Stimulated activated CD4-positive, alpha-beta T cell treated with anti-CD3 and anti-CD28 coated beads, Interleukin-1b, Interleukin-23, amount 100 ng/mL, for 4 hours (primary cell): Measurements from ENCODE around the gene BMF.
"Not testable (repeated sequence)": the region's sequence is repeated elsewhere in the genome, so short reads cannot be mapped to it uniquely, and the experiment has no call there.

Experiments
- DNase-seq, 2 donors: peaks; one replicate each; pipeline ENCODE4 v3.0.0-alpha.2; 2020; ENCODE audit warnings: low read depth in 2 of 2

Gene BMF

DNA sequence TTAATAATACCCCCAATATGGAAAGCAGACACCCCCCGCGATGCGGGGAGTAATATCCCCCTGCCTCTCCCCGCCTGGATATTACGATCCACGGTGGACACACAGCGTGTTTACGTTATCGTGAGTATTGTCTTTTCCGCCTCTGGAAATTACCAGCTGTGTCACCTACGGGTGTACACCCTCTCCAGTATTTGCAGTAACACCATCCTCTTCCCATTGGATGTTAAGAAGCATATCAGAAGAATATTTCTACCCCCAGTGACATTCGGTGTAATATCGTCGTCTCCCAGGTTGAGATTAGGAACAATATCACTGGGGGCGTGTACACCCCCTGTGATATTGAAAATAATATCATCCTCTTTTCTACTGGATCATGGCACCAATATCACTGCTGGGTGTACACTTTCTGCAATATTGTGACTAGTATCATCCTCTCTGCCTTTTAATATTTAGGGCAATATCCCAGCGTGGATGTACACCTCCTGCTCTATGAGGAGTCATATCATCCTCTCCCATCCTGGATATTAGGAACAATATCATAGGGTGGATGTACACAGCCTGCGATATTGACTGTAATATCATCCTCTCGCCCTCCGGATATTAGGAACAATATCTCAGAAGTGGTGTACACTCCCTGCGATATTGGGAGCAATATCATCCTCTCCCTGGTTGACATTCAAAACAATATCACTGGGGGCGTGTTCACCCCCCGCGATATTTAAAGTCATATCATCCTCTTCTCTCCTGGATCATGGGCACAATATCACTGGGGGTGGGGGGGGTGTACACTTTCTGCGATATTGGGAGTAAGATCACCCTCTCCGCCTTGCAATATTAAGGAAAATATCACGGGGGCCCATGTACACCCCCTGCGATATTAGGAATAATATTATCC is 20.3 kb upstream of the BMF start:
- no peak for DNase-seq

DNA sequence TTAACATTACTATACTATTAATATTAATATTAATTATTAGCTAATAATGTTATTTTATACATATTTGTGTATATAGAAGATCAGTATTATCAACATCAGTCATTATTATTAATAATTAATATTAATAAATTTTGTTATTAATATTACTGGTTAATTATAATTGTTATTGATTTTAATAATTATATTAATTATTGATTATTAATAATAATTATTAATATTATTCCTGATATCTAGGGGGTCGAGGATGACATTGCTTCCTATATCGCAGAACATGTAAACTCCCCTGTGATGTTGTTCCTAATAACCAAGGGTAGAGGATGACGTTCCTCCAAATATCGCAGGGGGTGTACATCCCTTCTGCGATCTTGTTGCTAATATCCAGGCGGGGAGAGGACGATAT is 17.3 kb upstream of the BMF start:
- DNase-seq, result no peak

DNA sequence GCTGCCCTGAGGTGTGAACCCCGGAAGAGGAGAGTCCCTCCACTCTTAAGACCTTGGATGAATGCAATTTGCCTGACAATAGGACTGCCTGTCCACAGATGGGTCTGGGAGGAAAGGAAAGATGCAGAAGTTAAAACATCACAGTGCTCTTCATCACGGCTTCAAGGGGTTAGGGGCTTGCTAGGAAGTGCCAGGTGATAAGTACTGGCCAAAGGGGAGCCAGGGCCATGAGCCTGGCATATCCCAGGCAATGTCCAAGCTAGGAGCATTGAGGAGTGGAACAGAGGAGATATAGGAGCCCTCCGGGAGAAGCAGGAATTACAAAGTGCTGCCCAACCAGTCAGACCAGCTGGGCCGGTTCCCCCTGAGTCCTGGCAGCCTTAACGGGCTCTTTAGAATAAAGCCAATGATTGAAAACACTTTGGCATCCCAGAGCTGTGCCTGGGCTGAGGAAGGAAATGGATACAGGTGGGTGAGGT is 16.2 kb upstream of the BMF start:
- DNase-seq, result not testable (repeated sequence)

DNA sequence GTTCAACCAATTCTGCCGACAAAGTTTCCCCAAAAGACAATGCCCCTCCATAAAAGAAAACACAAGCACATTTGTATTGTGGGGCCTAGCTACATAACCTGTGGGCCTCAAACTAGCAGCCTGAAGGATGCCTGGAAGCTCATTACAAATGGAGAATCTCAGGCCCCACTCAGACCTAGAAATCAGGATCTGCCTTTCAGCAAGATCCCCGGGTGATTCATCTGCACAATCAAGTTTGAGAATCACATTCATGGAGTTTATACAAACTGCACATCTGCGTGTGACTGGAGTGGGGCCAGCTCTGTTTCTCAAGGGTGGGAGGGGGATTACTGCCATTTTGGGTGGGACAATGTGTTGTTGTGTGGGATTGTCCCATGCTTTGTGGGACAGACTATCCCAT is 15.7 kb upstream of the BMF start:
- not testable (repeated sequence) for DNase-seq

DNA sequence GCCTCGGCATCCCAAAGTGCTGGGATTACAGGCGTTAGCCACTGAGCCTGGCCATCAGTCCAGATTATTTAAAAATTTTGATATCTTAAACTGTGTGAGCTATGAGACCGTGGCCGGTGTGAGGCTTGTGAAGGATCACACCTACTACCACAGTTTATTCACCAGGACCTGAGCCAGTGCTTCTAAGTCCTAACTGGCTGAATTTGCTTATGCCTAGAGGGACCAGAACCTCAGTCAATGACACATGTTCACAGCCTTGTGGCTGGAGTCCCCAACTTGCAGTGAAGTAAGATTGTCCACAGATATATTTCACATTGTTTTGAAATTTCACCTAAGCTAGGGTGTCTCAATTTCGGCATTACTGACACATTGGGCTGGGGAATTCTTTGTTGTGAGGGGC is 15.2 kb upstream of the BMF start:
- DNase-seq, result not testable (repeated sequence)

DNA sequence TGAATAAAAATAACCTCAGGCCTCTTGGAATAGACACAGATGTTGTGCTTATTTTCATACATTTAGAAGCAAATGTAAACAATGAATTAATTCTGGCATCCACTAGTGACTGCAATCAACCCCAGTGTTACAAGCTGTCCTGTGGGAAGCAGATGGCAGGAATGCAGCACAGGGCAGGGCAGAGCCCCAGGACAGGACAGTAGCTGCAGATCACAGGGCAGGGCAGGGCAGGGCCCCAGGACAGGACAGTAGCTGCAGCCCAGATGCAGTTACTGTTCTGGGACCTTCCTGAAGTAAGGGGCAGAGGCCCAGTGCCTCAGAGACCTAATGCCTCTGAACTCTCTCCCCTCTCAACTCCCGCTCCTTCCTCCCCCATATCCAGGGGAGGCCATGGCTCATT is 14.3 kb upstream of the BMF start:
- DNase-seq, result not testable (repeated sequence)

DNA sequence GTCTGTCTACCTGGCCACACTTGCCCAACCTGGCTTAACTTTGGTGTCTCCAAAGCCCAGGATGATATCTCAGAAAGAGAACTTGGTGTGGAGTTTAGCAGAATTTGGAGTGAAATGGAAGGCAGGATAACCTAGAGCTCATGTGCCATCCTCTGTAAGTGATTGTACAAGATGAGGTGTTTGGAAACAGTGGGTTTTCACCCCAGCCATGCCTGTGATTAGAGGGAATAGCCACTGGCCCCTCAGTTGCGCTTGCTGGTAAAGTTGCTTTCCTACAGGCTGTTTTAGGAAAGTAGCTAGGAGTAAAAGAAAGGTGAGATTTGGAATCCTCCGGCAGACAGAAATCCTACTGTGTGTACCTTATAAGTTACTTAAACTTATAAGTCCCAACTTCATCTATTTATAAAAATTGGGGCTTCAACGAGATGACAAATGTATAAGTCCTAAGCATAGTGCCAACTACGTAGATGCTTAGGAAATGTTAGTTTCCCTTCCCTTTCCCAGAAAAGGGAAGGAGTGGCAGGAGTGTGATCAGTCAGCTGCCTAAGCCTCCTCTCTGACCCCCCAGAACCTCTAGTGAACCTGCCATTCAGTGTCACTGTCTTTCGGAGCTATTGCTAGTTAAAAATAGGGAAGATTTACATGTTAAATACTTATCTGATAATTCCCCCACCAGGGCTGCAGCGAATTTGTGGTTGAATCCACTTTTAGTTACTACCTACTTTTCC is 13.4 kb upstream of the BMF start:
- no peak for DNase-seq

DNA sequence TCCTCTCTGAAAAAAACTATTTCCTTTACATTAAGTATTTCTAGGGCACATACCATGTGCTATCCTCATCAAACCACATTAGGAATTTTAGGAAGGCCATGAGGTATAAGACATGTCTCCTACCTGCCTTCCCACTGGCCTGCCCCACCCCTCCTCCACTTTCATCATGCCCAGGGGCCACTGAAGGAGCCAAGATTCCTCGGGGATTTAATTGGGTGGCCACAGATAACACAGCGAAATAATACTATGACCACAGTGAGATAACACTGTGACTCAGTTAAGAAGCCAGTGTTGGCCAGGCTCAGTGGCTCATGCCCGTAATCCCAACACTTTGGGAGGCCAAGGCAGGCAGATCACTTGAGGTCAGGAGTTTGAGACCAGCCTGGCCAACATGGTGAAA is 9.8 kb upstream of the BMF start:
- no peak for DNase-seq

DNA sequence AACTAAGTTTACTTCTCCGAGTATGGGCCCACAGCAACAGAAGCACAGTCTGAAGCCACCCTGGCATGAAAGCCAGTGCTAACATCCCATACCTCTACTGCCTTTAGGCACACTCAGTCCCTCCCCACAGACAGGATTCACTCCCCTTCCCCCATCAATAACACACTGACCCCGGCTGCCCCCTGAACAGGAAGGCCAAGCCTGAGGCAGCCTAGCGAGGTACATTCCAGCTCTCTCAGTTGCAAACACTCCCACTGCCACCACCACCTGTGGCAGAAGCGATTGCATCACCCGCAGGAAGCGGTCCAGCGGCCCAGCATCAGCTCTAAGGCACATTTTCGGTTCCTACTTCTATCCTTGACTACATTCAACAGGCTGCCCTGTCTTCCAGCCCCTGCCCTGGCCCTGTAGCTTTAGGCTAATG is 7.0 kb upstream of the BMF start:
- DNase-seq, result no peak

DNA sequence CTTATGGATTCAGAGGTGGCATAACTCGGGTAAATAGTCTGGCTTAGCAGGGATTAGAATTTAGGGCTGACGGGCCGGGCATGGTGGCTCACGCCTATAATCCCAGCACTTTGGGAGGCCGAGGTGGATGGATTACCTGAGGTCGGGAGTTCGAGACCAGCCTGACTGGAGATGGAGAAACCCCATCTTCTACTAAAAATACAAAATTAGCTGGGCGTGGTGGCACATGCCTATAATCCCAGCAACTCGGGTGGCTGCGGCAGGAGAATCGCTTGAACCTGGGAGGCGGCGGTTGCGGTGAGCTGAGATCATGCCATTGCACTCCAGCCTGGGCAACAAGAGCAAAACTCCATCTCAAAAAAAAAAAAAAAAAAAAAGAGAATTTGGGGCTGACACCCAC is 6.4 kb upstream of the BMF start:
- not testable (repeated sequence) for DNase-seq

DNA sequence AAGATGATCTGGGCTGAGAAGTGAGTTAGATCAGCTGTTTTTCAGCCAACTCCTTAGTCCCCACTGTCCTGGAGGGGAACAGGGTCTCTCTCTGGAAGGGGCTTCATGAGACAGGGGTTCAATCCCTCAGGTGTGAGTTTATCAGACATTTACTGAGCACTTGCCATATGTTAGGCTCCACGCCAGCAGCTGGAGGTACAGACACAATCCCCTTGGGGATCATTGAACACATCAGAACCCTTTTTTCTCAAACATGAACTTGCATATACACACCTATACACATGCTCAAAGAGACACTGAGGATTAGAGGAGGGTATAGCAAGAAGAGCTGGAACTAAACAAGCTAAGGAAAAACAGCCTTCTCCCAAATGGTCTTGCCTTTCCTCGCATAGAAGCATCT is 5.5 kb upstream of the BMF start:
- no peak for DNase-seq

DNA sequence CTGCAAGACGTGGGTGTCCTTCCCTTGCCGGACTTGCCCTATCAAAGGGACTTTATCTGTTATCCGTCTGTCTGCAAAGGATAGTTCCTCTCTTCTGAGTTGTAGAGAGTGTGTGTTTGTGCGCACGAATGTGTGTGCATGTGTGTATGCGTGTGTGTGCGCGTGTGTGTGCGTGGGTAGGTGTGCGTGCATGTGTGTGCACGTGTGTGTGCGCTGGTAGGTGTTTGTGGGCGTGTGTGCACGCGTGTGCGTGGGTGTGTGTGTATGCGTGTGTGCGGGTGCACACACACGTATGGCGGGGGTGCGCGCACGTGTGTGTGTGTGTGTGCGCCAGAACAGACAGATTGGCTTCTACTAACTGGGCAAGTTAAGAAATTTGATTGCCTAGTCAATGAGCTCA is 4.1 kb upstream of the BMF start:
- no peak for DNase-seq

DNA sequence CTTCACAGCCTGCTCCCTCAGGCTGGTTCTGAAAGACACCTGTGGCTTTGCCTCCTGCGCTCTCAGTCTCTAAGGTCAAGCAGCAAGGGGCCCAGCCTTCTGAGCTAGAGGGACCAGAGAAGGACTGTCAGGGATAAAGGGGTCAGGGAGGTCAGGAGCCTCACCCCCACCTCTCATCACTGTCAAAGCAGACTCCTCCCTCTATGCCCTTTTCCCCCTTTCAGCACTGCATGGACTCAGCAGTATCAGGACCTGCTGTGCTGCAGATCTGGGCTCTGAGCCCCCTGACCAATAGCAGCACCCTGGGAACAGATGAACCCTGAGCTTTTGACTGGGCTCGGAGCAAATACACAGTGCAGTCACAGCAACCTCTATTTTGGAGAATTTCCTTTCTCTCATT is 3.2 kb upstream of the BMF start:
- no peak for DNase-seq

DNA sequence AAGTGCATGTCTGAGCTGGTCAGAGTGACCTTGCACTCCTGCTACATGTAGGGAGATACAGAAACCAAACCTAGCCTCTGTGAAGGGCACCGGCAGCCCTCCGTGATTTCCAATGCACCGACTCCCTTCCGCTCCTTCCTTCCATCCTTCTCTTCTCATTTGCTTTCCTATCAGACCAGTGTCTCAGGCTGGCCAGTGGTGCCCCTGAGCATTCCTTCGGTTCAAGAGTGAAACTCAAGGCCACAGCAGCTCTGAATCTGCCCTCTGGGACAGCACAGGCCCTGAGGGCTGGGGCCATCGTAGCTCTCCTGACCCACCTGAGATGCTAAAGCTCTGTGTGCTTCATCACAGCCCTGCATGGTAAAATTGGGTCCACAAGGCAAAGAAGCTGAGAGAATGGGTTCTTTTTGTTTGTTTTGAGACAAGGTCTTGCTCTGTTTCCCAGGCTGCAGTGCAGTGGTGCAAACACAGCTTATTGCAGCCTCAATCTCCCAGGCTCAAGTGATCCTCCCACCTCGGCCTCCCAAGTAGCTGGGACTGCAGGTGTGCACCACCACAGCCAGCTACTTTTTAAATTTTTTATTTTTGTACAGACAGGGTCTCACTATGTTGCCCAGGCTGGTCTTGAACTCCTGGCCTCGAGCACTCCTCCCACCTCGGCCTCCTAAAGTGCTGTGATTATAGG is 2.3 kb upstream of the BMF start:
- no peak for DNase-seq

DNA sequence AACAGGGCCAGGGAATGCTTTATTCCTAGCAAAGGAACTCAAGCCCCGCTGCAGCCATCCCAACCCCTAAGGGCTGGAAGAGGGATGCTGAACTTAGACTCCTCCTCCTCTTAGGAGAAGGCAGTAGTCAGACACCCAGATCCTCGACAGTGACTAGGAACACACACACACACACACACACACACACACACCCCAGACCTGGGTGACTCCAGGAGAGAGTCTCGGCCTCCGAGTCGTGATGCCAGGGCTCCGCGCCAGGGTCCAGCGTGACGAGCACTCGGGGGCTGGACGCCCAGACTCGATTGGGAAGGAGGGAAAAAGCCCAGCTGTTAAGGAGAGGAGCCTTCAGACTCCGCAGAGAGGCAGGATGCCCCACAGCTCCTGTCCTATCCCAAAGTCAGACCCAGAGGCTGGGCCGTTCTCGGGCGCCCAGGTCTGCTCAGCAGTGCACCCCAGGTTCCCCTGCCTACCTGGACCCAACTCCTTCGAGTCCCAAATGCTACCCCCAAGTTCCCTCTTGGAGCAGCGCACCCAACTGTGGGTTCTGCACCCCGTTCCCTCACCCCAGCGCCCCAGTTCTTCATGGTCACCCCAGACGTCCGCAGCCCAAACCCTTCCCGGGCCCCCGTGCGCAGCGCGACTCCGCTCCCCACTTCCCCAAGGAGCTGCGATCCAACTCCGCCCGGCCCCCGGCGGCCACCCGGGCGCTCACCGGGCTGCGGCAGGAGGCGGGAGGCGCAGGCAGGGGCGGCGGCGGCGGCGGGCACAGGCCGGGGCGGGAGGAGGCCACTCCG is 421 bp downstream of the BMF start:
- no peak for DNase-seq

DNA sequence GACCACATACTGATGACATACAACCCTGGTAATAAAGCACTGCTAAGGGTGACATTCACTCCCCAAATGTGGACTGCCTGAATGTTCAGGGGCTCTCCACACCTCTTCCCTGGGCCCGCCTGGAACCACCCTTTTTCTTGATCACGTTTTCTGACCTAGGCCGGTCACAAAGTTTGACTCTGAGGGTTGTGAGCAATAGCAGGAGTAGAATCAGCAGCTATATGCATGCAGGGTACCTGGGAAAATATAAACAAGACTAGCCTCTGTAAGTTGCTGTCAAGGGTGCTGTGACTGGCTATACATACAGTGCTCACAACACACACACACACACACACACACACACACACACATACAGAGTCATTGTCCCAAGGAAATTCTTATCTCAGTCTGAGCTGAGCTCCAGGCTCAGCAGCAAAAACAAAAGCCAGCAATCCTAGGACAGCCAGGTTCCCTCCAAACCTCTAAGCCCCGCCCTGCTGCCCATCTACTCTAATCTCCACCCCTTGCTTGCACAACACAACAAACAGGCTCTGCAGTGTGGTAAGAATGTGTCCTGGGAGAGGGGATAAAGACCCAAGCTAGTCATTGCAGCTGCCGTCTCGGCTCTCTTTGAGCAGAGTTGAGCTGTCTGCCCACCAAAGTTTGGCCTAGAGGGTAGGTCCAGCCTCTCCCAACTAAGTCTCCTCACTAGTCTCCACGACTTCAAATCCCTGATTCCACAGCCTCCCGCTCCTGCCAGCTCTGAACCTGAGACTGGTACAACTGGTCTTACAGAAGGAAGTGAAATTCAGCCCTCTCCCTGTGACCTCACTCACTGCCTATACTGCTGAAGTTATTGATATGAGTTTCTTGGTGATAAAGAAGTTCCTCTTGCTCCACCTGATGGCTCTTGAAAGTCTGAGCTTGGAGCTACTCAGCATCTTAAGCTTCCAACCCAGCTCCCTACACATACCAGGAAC is 2.2 kb downstream of the BMF start:
- DNase-seq, result no peak

DNA sequence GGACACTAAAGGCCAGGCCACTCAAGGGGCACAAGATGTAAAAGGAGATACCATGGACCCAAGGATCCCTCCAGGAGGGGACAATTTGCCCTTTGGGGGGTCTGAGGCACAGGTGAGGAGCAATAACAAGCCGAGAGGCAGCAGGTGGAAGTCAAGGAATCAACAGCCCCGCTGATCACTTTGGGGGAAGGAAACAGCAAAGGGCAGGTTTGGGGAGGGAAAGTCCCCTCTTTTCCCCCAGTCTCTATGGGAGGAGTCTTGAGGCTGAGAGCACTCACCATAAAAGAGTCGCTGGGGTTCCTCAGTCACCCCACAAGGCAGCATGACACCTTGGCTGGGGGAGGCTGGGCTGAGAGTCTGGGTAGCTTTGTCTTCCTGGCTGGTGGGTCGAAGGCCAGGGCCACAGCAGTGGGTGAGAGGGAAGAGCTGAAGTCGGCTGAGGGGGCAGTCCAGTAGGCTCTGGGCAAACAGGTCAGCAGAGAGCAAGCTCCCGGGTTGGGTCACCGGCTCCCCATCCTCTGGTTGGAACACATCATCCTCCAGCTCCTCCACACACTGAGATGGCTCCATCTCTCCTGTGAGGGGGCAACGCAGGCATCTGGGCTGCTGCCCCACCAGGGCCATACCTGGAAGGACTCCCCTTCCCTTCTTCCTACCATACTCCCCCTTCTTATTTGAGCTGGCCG is 3.0 kb downstream of the BMF start:
- peak; percentile 33 to 40 for DNase-seq

DNA sequence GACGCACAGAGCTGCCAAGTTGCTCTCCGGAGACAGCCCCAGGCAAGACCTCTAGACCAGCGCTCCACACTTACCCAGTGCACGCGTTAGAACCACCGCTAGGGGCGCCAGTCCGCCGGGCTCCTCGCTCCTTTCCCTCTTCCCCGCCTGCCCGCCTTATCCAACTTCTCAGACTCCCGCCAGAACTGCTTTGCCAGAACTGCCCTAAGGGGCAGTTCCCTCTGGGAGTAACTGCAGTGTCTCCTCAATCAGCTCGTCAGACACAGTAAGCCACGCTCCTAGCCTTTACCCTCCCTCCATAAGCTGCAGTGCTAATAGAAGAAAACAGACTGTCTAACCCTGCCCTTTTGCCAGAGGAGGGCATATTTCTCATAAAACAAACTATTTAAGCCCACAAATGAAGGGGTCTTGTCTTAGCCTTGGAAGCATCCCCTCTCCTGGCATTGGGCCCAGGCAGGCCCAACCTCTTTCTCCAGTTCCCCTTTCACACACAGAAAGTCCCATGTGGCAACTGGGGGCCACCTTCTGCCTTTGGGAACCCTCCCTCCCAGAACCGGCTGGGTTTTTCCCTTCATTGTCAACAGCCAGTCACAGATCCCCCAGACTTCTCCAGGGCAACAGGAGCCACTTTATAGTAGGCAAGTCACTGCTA is 3.7 kb downstream of the BMF start:
- DNase-seq, result peak; percentile 68 to 81

DNA sequence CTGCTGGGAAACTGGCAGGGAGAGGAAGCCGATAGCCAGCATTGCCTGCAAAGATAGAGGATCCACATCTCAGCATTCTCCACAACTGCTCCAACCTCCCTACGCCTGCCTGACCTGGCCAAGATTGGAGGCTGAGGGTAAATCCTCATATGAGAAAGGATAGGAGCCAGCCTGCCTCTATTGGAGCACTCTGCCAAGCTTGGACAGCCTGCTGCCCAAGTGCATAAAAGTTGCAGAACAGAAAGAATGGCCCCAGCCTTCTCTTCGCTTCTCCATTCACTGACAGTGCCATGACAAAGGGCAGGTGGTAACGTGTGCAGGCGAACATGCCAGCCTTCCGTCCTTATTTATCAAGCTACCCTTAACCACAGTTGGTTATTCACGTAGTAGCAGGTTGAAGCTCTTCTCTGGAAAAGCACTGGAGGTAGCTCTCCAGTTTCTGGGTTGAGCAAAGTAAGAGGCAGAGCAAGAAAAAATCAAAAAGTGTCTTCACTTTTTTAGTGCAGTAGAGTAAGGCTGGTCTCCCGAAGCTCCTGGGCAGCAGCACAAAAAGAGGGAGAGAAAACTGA is 4.3 kb downstream of the BMF start:
- no peak for DNase-seq
